ES-I3 (cell line): ENCODE measurements around the gene NCKAP5.

ENCODE experiments used
- H3K36me3 ChIP-seq: 2 replicates; pipeline ENCODE4 v1.6.1; 2013; ENCODE audit warnings: mild to moderate bottlenecking, low read length, control low read depth, moderate library complexity; ENCODE audit not compliant: insufficient read depth
- H3K4me1 ChIP-seq: 2 replicates; pipeline ENCODE4 v1.6.1; 2013; ENCODE audit warnings: mild to moderate bottlenecking, control low read depth, low read length; ENCODE audit not compliant: insufficient read depth
- H3K9ac ChIP-seq: 2 replicates; pipeline ENCODE4 v1.6.1; 2013; ENCODE audit warnings: low read depth, mild to moderate bottlenecking, low read length, moderate library complexity
- H3K9me3 ChIP-seq: 2 replicates; pipeline ENCODE4 v1.6.1; 2013; ENCODE audit warnings: mild to moderate bottlenecking, low read length, moderate library complexity; ENCODE audit not compliant: control insufficient read depth, insufficient read depth

The NCKAP5 gene

GRCh38 chr2:133433455-133434451 is 134.5 kb downstream of the NCKAP5 start:
- H3K36me3 ChIP-seq = no peaks in the 10 kb centered on the region
- no peak overlapping the region for H3K9ac ChIP-seq
- H3K4me1 ChIP-seq = 0 out of 2 replicates have a peak, but pooled peaks cover 4% of the 10 kb centered on the region
- H3K9me3 ChIP-seq = no peaks in the 10 kb centered on the region

- Histone ChIP-seq H3K4me1 (0 out of 2 replicates have a peak, but pooled peaks cover 4% of the 10 kb centered on the region), H3K9ac (no peak overlapping the region), H3K9me3 (no peaks in the 10 kb centered on the region), H3K36me3 (no peaks in the 10 kb centered on the region)
Measured at GRCh38 chr2:133432778-133433177, 135.5 kb downstream of the NCKAP5 start.

GRCh38 chr2:133431289-133431688 is 137.0 kb downstream of the NCKAP5 start:
- no peaks in the 10 kb centered on the region for H3K9me3 ChIP-seq
- H3K9ac ChIP-seq = no peak overlapping the region
- 0 out of 2 replicates have a peak, but pooled peaks cover 4% of the 10 kb centered on the region for H3K4me1 ChIP-seq
- H3K36me3 ChIP-seq = no peaks in the 10 kb centered on the region

- no peaks in the 10 kb centered on the region for H3K9me3 ChIP-seq
- H3K4me1 ChIP-seq = peaks cover 23% of the 10 kb centered on the region
- no peak overlapping the region for H3K9ac ChIP-seq
- H3K36me3 ChIP-seq = no peaks in the 10 kb centered on the region
Measured at GRCh38 chr2:133426791-133427190, 141.5 kb downstream of the NCKAP5 start.

- H3K9me3 ChIP-seq = no peaks in the 10 kb centered on the region
- no peak overlapping the region for H3K9ac ChIP-seq
- no peaks in the 10 kb centered on the region for H3K36me3 ChIP-seq
- peaks cover 23% of the 10 kb centered on the region for H3K4me1 ChIP-seq
Measured at GRCh38 chr2:133425612-133426011, 142.7 kb downstream of the NCKAP5 start.

GRCh38 chr2:133424876-133425275 is 143.4 kb downstream of the NCKAP5 start:
- H3K4me1 ChIP-seq = peaks cover 23% of the 10 kb centered on the region

GRCh38 chr2:133422931-133423351 is 145.3 kb downstream of the NCKAP5 start:
- Histone ChIP-seq H3K36me3 (no peaks in the 10 kb centered on the region), H3K9ac (no peak overlapping the region), H3K9me3 (no peaks in the 10 kb centered on the region), H3K4me1 (peaks cover 23% of the 10 kb centered on the region)

More at GRCh38 chr2:133424876-133425275, 143.4 kb downstream of the NCKAP5 start:
- Histone ChIP-seq H3K9me3 (no peaks in the 10 kb centered on the region), H3K9ac (no peak overlapping the region), H3K36me3 (no peaks in the 10 kb centered on the region)

- no peaks in the 10 kb centered on the region for H3K36me3 ChIP-seq
- H3K4me1 ChIP-seq = peaks cover 27% of the 10 kb centered on the region
Measured at GRCh38 chr2:133421516-133422324, 146.5 kb downstream of the NCKAP5 start.

GRCh38 chr2:133420788-133421187 is 147.5 kb downstream of the NCKAP5 start:
- Histone ChIP-seq H3K4me1 (peaks cover 27% of the 10 kb centered on the region), H3K36me3 (no peaks in the 10 kb centered on the region), H3K9me3 (no peaks in the 10 kb centered on the region), H3K9ac (no peak overlapping the region)

More at GRCh38 chr2:133421516-133422324, 146.5 kb downstream of the NCKAP5 start:
- Histone ChIP-seq H3K9me3 (no peaks in the 10 kb centered on the region), H3K9ac (no peak overlapping the region)

GRCh38 chr2:133418671-133419070 is 149.6 kb downstream of the NCKAP5 start:
- H3K9ac ChIP-seq = no peak overlapping the region
- H3K4me1 ChIP-seq = peaks cover 24% of the 10 kb centered on the region
- no peaks in the 10 kb centered on the region for H3K9me3 ChIP-seq
- H3K36me3 ChIP-seq = no peaks in the 10 kb centered on the region

GRCh38 chr2:133418021-133418420 is 150.2 kb downstream of the NCKAP5 start:
- H3K9ac ChIP-seq = no peak overlapping the region
- no peaks in the 10 kb centered on the region for H3K9me3 ChIP-seq
- H3K4me1 ChIP-seq = peaks cover 21% of the 10 kb centered on the region
- no peaks in the 10 kb centered on the region for H3K36me3 ChIP-seq

- no peaks in the 10 kb centered on the region for H3K9me3 ChIP-seq
- peaks cover 15% of the 10 kb centered on the region for H3K4me1 ChIP-seq
- no peaks in the 10 kb centered on the region for H3K36me3 ChIP-seq
- no peak overlapping the region for H3K9ac ChIP-seq
Measured at GRCh38 chr2:133417415-133417814, 150.8 kb downstream of the NCKAP5 start.

GRCh38 chr2:133416736-133417135 is 151.5 kb downstream of the NCKAP5 start:
- Histone ChIP-seq H3K9ac (no peak overlapping the region), H3K4me1 (peaks cover 8% of the 10 kb centered on the region; the same call in 1 of the 2 replicates), H3K9me3 (no peaks in the 10 kb centered on the region), H3K36me3 (no peaks in the 10 kb centered on the region)

GRCh38 chr2:133416146-133416545 is 152.1 kb downstream of the NCKAP5 start:
- Histone ChIP-seq H3K4me1 (peaks cover 5% of the 10 kb centered on the region; the same call in 1 of the 2 replicates), H3K9ac (no peak overlapping the region), H3K9me3 (no peaks in the 10 kb centered on the region), H3K36me3 (no peaks in the 10 kb centered on the region)
